ENCODE results near the gene VARS1.

- TF ChIP-seq GATA2 (IDR thresholded peaks at IDR 0.05; ENCODE audit: low read depth, low read length): no peak
- TF ChIP-seq GATA3 (IDR thresholded peaks at IDR 0.05; ENCODE audit: low read depth, low read length): no peak
Measured at GRCh38 chr6:31821301-31822035, 25.9 kb upstream of the VARS1 start.
